Endodermal cell (in vitro differentiated cells): Measurements from ENCODE around the gene AIFM2. TPM values are rescaled to one million over a fixed set of nuclear protein-coding genes. Genes with fewer than 3 reads are reported as not detected.

ENCODE experiments used
- DNase-seq: peaks from one replicate; pipeline ENCODE4 v3.0.0-alpha.2; 2017
- H3K27ac ChIP-seq: 2 replicates; pipeline ENCODE4 v1.5.1; 2013; ENCODE audit warnings: mild to moderate bottlenecking, low read depth, low read length, moderate library complexity
- H3K27me3 ChIP-seq: 2 replicates; pipeline ENCODE4 v1.6.1; 2013; ENCODE audit warnings: mild to moderate bottlenecking, low read length, moderate library complexity; ENCODE audit not compliant: insufficient read depth, control insufficient read depth, poor library complexity, severe bottlenecking
- H3K36me3 ChIP-seq: 2 replicates; pipeline ENCODE4 v1.7.0; 2013; ENCODE audit warnings: mild to moderate bottlenecking, low read length, moderate library complexity; ENCODE audit not compliant: control insufficient read depth, insufficient read depth
- H3K4me1 ChIP-seq: one replicate; pipeline ENCODE4 v1.7.0; 2013; ENCODE audit warnings: low read length; ENCODE audit not compliant: control insufficient read depth, insufficient read depth
- H3K4me3 ChIP-seq: 2 replicates; pipeline ENCODE4 v1.5.1; 2013; ENCODE audit warnings: mild to moderate bottlenecking, low read length, moderate library complexity
- H3K9ac ChIP-seq: 2 replicates; pipeline ENCODE4 v1.6.1; 2013; ENCODE audit warnings: mild to moderate bottlenecking, low read length, moderate library complexity; ENCODE audit not compliant: poor library complexity, severe bottlenecking; ENCODE audit errors: extremely low read depth
- H3K9me3 ChIP-seq: 2 replicates; pipeline ENCODE4 v1.6.1; 2013; ENCODE audit warnings: mild to moderate bottlenecking, low read length, moderate library complexity; ENCODE audit not compliant: control insufficient read depth
- H3K27ac Mint-ChIP-seq: 2 replicates; pipeline ENCODE4 v1.8.0; 2020; ENCODE audit warnings: mixed read lengths
- H3K27me3 Mint-ChIP-seq: 2 replicates; pipeline ENCODE4 v1.8.0; 2021; ENCODE audit warnings: mild to moderate bottlenecking, mixed read lengths; ENCODE audit not compliant: insufficient read depth
- H3K36me3 Mint-ChIP-seq: 2 replicates; pipeline ENCODE4 v1.8.0; 2020; ENCODE audit warnings: low read depth, mixed read lengths
- H3K4me1 Mint-ChIP-seq: 2 replicates; pipeline ENCODE4 v1.8.0; 2020; ENCODE audit warnings: mixed read lengths
- H3K4me3 Mint-ChIP-seq: 2 replicates; pipeline ENCODE4 v1.8.0; 2020; ENCODE audit warnings: mild to moderate bottlenecking, moderate library complexity, mixed read lengths
- H3K9me3 Mint-ChIP-seq: 2 replicates; pipeline ENCODE4 v1.8.0; 2020; ENCODE audit warnings: mild to moderate bottlenecking, mixed read lengths
- WGBS, 2 experiments: methylation state at CpG; one replicate each; pipeline versions ENCODE4 v1.1.5 to v1.1.7; 2013; ENCODE audit warnings: missing lambda C conversion rate in 2 of 2, mixed read lengths in 1 of 2; ENCODE audit not compliant: insufficient coverage in 1 of 2, insufficient read length in 1 of 2; 5-methylcytosine and 5-hydroxymethylcytosine counted together
- total RNA-seq, 2 donors: library from RNA; stranded (reverse); fragmentation: NEBNext Ultra II Directional in 1 of 2; extraction: Animal tissue kit (Norgen Biotek cat#: 25700) in 1 of 2; gene quantifications; 2 replicates in 1 of 2; 3 replicates in 1 of 2; pipeline ENCODE4 v1.2.1, GENCODE V29; 2021
- TF ChIP-seq, protein P1 (sequence below): fragments of 200-600 bp; sonication (generic); conservative IDR thresholded peaks from 2 replicates; pipeline ENCODE4 v1.5.0; 2021; ENCODE audit warnings: antibody characterized with exemption, mild to moderate bottlenecking

AIFM2 gene
- total RNA-seq, 2 donors from 2014 or later = 7.1 to 7.6 TPM

DNA sequence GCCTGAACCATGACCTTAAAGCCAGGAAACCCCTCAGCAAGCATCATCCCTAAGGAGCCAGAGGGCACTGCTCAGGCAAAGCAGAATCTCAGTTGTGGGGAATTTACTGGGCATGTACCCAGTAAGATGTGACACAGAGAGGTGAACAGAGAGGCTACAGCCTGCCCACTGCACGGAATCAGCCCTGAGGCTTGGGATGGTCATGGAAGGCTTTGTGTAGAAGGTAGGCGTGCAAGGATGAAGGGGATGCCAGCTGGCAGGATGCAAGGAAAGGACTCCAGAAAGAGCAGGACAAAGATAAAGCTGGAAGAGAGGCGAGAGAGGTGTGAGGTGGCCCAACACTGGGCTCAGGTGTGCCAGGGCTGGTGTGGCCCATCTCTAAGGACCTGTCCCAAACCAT, 2.4 kb upstream of the AIFM2 start:
- H3K27ac Mint-ChIP-seq = no peak overlapping the region
- 97 to 100% methylated on average over 1 to 3 of the region's 3 CpGs for WGBS, 2 experiments

DNA sequence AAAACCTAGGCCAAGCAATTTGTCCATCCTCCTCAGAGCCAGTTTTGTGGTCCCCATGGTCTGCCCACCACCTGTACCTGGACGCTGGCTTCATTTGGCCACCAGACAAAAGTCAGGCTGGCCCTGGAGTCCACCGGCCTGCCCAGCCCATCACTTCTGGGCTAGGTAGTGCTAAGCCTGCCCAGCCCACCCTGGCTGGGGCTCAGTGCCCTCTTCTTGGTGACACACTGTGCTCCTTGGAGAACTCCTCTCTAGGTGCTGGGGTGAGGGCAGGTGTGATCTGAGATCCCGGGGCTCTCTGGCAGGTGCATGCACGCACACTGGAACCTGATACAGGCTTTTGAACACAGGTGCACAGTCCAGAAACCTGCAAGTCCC, 1.1 kb downstream of the AIFM2 start:
- Mint-ChIP-seq H3K27me3 (peaks cover 22% of the 10 kb centered on the region), H3K36me3 (peaks cover 2% of the 10 kb centered on the region), H3K27ac (no peak overlapping the region), H3K4me3 (peak overlapping the region; percentile 75), H3K4me1 (peaks cover 11% of the 10 kb centered on the region), H3K9me3 (no peaks in the 10 kb centered on the region)
- Histone ChIP-seq H3K36me3 (no peaks in the 10 kb centered on the region), H3K4me1 (no peaks in the 10 kb centered on the region), H3K27me3 (peaks cover 21% of the 10 kb centered on the region), H3K27ac (no peak overlapping the region), H3K9ac (no peak overlapping the region), H3K9me3 (no peaks in the 10 kb centered on the region), H3K4me3 (no peak overlapping the region)
- TF ChIP-seq, protein P1, sequence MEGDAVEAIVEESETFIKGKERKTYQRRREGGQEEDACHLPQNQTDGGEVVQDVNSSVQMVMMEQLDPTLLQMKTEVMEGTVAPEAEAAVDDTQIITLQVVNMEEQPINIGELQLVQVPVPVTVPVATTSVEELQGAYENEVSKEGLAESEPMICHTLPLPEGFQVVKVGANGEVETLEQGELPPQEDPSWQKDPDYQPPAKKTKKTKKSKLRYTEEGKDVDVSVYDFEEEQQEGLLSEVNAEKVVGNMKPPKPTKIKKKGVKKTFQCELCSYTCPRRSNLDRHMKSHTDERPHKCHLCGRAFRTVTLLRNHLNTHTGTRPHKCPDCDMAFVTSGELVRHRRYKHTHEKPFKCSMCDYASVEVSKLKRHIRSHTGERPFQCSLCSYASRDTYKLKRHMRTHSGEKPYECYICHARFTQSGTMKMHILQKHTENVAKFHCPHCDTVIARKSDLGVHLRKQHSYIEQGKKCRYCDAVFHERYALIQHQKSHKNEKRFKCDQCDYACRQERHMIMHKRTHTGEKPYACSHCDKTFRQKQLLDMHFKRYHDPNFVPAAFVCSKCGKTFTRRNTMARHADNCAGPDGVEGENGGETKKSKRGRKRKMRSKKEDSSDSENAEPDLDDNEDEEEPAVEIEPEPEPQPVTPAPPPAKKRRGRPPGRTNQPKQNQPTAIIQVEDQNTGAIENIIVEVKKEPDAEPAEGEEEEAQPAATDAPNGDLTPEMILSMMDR = no peak
- no peak for DNase-seq
- WGBS, 2 experiments = 91 to 100% methylated on average over 3 to 4 of the region's 4 CpGs

More for the DNA sequence above, 2.4 kb upstream of the AIFM2 start:
- TF ChIP-seq, protein P1 = no peak
- no peak overlapping the region for H3K27ac ChIP-seq
- H3K27me3 ChIP-seq = peaks cover 21% of the 10 kb centered on the region
- Mint-ChIP-seq H3K9me3 (no peaks in the 10 kb centered on the region), H3K36me3 (no peaks in the 10 kb centered on the region), H3K4me3 (no peak overlapping the region), H3K27me3 (peaks cover 22% of the 10 kb centered on the region), H3K4me1 (peaks cover 11% of the 10 kb centered on the region)
- DNase-seq = no peak
- no peaks in the 10 kb centered on the region for H3K4me1 ChIP-seq
- H3K4me3 ChIP-seq = no peak overlapping the region
- H3K36me3 ChIP-seq = no peaks in the 10 kb centered on the region
- H3K9me3 ChIP-seq = no peaks in the 10 kb centered on the region
- H3K9ac ChIP-seq = no peak overlapping the region

DNA sequence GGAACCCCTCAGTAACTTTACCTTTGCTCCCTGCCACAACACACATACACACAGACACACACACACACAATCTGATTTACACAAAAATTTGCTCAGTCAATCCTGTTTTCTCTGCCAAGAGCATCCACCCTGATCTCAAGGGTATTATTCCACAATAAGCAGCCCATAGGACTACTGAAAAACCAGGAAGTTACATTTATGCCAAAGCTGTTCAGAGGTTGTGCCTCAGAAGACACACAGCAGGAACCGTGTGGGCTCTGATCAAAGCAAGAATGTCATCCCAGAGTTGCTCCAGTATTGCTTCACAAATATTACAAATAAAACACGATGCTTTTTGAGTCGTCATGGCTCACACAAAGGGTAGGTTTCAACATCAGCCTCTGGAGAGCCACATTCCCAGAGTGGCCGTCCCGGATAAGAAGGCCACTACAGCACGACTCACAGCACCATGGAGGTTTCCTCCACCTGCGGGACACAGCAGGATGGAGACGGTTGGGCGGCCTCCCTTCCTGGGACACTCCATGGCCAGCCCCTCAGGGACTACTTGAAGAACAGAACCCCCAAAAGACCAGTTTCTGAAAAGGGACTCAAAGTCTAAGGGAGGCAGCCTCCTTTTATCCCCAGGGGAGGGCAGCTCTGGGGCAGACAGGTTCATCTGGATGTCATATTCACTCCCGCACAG, 1.6 kb downstream of the AIFM2 start:
- Mint-ChIP-seq H3K9me3 (no peaks in the 10 kb centered on the region), H3K27ac (no peak overlapping the region), H3K36me3 (peaks cover 2% of the 10 kb centered on the region), H3K4me3 (peak overlapping the region; percentile 75), H3K27me3 (peaks cover 20% of the 10 kb centered on the region), H3K4me1 (peaks cover 11% of the 10 kb centered on the region)
- no peaks in the 10 kb centered on the region for H3K4me1 ChIP-seq
- 93 to 95% methylated on average over 8 to 10 of the region's 10 CpGs for WGBS, 2 experiments
- no peak for DNase-seq
- no peak overlapping the region for H3K27ac ChIP-seq
- no peak overlapping the region for H3K4me3 ChIP-seq
- no peaks in the 10 kb centered on the region for H3K36me3 ChIP-seq
- TF ChIP-seq, protein P1 = no peak
- peaks cover 21% of the 10 kb centered on the region for H3K27me3 ChIP-seq
- H3K9ac ChIP-seq = no peak overlapping the region
- H3K9me3 ChIP-seq = no peaks in the 10 kb centered on the region
